ENCODE results near the gene SLCO2A1. TPM values are rescaled to one million over a fixed set of nuclear protein-coding genes. Genes with fewer than 3 reads are reported as not detected.
A peak's percentile ranks its signal among the peaks of the same experiment; 100 is the strongest.

Gene SLCO2A1
- total RNA-seq, 4 donors from 2014 or later = 15.0 to 33.0 (median 19.2) TPM

DNA sequence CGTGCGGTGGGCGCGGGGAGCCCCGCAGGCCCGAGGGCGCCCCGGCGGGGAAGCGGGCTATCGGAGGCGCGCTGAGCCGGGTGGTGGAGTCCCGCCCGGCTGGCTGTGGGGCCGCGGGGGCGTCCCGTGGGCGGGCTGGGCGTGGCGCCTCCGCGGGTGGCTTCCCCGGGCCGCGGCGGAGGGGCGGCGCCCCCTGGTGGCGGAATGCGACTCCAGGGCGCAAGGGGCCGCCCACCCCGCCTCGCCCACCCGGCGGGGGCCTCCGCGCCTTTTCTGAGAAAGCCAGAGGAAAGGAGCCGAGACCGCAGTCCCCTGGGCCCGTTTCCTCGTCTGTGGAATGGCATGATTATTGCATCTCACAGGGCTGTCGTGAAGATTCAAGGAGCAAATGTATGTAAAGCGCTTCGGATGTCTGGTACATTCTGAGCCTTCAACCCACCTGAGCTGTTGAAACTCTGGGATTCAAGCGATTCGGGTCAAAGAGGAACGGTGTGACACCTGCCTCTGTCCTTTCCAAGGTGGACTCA is 102.1 kb downstream of the SLCO2A1 start:
- no peak overlapping the region for H3K27ac ChIP-seq
- no peaks in the 10 kb centered on the region for H3K9me3 ChIP-seq
- peaks cover 0 to 6% (median 5%) of the 10 kb centered on the region in 4 donors for H3K4me1 ChIP-seq
- H3K27me3 ChIP-seq = no peaks in the 10 kb centered on the region
- H3K4me3 ChIP-seq = peak overlapping the region; percentile 28 to 65 (median 56)
- TF ChIP-seq POLR2A (IDR thresholded peaks at IDR 0.05) = no peak
- TF ChIP-seq, protein P1, sequence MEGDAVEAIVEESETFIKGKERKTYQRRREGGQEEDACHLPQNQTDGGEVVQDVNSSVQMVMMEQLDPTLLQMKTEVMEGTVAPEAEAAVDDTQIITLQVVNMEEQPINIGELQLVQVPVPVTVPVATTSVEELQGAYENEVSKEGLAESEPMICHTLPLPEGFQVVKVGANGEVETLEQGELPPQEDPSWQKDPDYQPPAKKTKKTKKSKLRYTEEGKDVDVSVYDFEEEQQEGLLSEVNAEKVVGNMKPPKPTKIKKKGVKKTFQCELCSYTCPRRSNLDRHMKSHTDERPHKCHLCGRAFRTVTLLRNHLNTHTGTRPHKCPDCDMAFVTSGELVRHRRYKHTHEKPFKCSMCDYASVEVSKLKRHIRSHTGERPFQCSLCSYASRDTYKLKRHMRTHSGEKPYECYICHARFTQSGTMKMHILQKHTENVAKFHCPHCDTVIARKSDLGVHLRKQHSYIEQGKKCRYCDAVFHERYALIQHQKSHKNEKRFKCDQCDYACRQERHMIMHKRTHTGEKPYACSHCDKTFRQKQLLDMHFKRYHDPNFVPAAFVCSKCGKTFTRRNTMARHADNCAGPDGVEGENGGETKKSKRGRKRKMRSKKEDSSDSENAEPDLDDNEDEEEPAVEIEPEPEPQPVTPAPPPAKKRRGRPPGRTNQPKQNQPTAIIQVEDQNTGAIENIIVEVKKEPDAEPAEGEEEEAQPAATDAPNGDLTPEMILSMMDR (IDR thresholded peaks at IDR 0.05) = peak; percentile 38 to 80 (median 74)
- no peaks in the 10 kb centered on the region for H3K36me3 ChIP-seq
- peak; percentile 44 to 82 (median 72) for DNase-seq

DNA sequence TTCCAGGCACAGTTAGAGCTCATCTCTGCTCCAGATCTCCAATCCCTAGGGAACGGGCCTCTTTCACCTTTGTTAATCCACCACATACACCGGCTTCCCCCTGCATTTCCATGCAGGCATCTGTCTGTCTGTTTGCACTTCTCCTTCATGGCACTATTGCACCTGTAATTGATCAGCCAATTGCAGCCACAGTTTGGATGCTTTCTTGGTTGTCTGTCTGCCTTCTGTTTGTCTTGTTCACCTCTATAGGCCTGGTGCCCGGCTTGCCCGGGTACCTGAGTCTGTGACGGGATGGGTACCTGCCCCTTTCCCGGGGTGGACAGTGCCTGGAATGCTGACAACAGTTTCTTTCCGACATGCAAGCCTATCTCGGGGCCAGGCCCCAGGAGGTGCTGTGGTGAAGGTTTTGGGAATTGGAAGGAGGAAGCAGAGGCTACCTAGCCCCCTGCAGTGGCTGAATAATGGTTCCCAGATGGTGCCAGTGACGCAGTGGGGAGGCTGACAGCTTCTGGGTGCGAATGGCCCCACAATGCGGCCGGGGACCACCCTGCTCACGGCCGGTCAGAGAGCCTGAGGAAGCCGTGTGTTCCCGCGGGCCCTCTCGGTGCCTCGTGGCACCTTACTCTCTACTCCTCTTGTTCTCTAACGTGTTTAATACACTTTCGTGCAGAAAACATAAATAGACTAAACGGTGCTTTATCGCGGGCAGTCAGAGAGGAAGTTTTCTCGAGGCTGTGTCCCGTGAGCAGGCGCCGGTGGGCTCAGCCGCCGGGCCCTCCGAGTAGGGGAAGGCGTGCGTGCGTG is 102.8 kb downstream of the SLCO2A1 start:
- peak overlapping the region; percentile 28 to 65 (median 56) for H3K4me3 ChIP-seq
- peaks cover 0 to 6% (median 5%) of the 10 kb centered on the region in 4 donors for H3K4me1 ChIP-seq
- DNase-seq = no peak
- TF ChIP-seq, protein P1 (IDR thresholded peaks at IDR 0.05) = no peak
- TF ChIP-seq POLR2A (IDR thresholded peaks at IDR 0.05) = no peak
- no peaks in the 10 kb centered on the region for H3K27me3 ChIP-seq
- H3K27ac ChIP-seq = no peak overlapping the region
- H3K9me3 ChIP-seq = no peaks in the 10 kb centered on the region
- H3K36me3 ChIP-seq = no peaks in the 10 kb centered on the region

DNA sequence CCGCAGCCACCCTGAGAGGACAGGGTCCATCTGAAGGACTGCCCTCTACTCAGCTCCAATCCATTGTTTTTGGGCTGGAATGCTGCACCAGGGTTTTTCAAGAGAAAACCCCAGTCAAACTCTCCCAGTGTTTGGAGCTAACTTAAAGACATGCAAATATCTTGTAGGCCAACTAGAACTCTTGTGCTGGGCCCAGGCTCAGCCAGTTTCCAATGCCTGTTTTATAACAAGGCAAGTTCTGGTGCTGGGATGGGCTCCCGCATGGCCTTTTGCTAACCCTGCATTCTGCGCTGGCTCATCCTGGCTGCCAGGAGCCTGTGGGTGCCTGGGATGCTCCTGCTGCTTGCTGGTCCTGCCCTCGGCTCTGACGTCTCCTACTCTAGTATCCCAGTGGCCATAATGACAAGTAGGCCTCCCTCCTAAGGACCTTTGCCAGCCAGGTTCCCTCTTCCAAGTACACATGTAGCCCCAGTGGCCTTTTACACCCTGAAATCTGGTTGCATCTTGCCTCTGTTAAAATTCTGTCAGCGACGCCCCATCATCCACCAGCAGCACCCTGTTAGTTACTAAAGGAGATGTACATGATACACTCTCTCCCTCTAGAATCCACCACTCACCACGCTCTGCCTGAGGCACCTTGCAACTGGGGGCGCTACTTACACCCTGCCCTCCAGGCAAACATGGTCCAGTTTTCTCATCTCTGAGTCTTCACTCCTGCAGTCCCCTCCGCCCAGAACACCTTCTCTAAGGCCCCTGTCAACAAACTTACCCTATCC is 103.6 kb downstream of the SLCO2A1 start:
- DNase-seq = peak in 1 of 3 donors; percentile 13
- Histone ChIP-seq H3K36me3 (no peaks in the 10 kb centered on the region), H3K9me3 (no peaks in the 10 kb centered on the region), H3K4me3 (no peak overlapping the region), H3K27ac (no peak overlapping the region), H3K27me3 (no peaks in the 10 kb centered on the region), H3K4me1 (peaks cover 0 to 6% (median 5%) of the 10 kb centered on the region in 4 donors)
- TF ChIP-seq POLR2A (IDR thresholded peaks at IDR 0.05) = no peak
- TF ChIP-seq, protein P1 (IDR thresholded peaks at IDR 0.05) = no peak

DNA sequence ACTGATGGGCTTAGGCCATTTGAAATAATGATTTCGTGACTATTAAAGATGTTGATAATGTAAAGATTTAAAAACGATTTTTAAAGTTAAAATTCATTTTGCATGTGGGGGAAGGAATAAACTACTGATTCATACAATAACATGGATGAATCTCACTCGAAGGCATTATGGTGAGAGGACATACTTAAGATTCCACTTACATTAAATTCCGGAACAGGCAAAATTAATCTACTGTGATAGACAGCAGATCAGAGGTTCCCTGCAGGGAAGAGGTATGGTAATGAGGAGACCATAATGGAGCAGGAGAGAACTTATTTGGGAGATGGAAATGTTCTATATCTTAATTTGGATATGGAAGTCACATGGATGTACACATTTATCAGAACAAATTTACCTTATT is 105.7 kb downstream of the SLCO2A1 start:
- H3K36me3 ChIP-seq = no peaks in the 10 kb centered on the region
- no peak overlapping the region for H3K27ac ChIP-seq
- no peak overlapping the region for H3K4me3 ChIP-seq
- H3K9me3 ChIP-seq = no peaks in the 10 kb centered on the region
- H3K27me3 ChIP-seq = no peaks in the 10 kb centered on the region
- no peak for DNase-seq
- peaks cover 0 to 6% (median 5%) of the 10 kb centered on the region in 4 donors for H3K4me1 ChIP-seq
- no peak for TF ChIP-seq POLR2A (IDR thresholded peaks at IDR 0.05)
- TF ChIP-seq, protein P1 (IDR thresholded peaks at IDR 0.05) = no peak

DNA sequence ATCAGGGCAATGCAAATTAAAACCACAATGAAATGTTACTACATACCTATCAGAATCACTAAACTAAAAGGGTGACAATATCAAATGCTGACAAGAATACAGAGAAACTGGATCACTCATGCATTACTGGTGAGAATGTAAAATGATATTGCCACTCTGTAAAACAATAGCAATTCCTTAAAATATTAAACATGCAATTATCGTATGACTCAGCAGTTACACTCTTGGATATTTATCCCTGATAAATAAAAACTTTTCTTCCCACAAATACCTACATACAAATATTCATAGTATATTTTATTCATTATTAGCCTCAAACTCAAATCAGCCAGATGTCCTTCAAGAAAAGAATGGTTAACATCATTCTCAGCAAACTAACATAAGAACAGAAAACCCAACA is 108.1 kb downstream of the SLCO2A1 start:
- Histone ChIP-seq H3K27me3 (no peaks in the 10 kb centered on the region), H3K9me3 (no peaks in the 10 kb centered on the region), H3K27ac (no peak overlapping the region), H3K4me3 (no peak overlapping the region), H3K4me1 (no peaks in the 10 kb centered on the region), H3K36me3 (no peaks in the 10 kb centered on the region)
- no peak for TF ChIP-seq POLR2A (IDR thresholded peaks at IDR 0.05)
- TF ChIP-seq, protein P1 (IDR thresholded peaks at IDR 0.05) = no peak
- no peak for DNase-seq

All from Peyer's patch (tissue), 4 donors.